Measurements from ENCODE around the gene ZNF3.
"Not testable (repeated sequence)": the region's sequence is repeated elsewhere in the genome, so short reads cannot be mapped to it uniquely, and the experiment has no call there.

ZNF3 gene
- 47.4 to 60.9 reads per million in 2 experiments for total RNA-seq

GRCh38 chr7:100081535-100082102 lies at the start of gene ZNF3:
Gene ZNF3 (minus strand): TSS chr7:100081723. CDS start chr7:100077357, 4,366 bp downstream.
- peak; percentile 95 for DNase-seq (ENCODE audit: low read depth)

- DNase-seq (ENCODE audit: low read depth) = peak; percentile 74
Observed at GRCh38 chr7:100130608-100131453, 49.3 kb upstream of the ZNF3 start.

- not testable (repeated sequence) for DNase-seq (ENCODE audit: low read depth)
Observed at GRCh38 chr7:100130220-100130607, 48.7 kb upstream of the ZNF3 start.

- no peak for DNase-seq (ENCODE audit: low read depth)
Observed at GRCh38 chr7:100128637-100128963, 47.1 kb upstream of the ZNF3 start.

GRCh38 chr7:100127866-100128636 lies 46.5 kb upstream of the ZNF3 start:
- DNase-seq (ENCODE audit: low read depth) = no peak

GRCh38 chr7:100126931-100127865 lies 45.7 kb upstream of the ZNF3 start, which contains the start of gene MBLAC1:
Gene MBLAC1 (plus strand): TSS chr7:100126967. CDS start chr7:100127396, 429 bp downstream.
- peak; percentile 91 for DNase-seq (ENCODE audit: low read depth)

GRCh38 chr7:100126239-100126930 lies 44.9 kb upstream of the ZNF3 start:
- no peak for DNase-seq (ENCODE audit: low read depth)

- DNase-seq (ENCODE audit: low read depth) = no peak
Observed at GRCh38 chr7:100124301-100125230, 43.0 kb upstream of the ZNF3 start.

GRCh38 chr7:100122568-100122967 lies 41.0 kb upstream of the ZNF3 start:
- DNase-seq (ENCODE audit: low read depth) = no peak

- DNase-seq (ENCODE audit: low read depth) = no peak
Observed at GRCh38 chr7:100122067-100122466, 40.5 kb upstream of the ZNF3 start.

- DNase-seq (ENCODE audit: low read depth) = no peak
Observed at GRCh38 chr7:100120733-100121036, 39.2 kb upstream of the ZNF3 start.

- peak; percentile 62 for DNase-seq (ENCODE audit: low read depth)
Observed at GRCh38 chr7:100119970-100120732, 38.6 kb upstream of the ZNF3 start.

GRCh38 chr7:100119072-100119969 lies 37.8 kb upstream of the ZNF3 start, which contains the start of the genes CNPY4 and TAF6:
Gene CNPY4 (plus strand): TSS chr7:100119634. CDS start chr7:100119745, 111 bp downstream.
Gene TAF6 (minus strand): TSS chr7:100119358. CDS start chr7:100114209, 5,149 bp downstream.
- DNase-seq (ENCODE audit: low read depth) = peak; percentile 94

- DNase-seq (ENCODE audit: low read depth) = no peak
Observed at GRCh38 chr7:100118388-100119071, 37.0 kb upstream of the ZNF3 start.

- DNase-seq (ENCODE audit: low read depth) = no peak
Observed at GRCh38 chr7:100115026-100115425, 33.5 kb upstream of the ZNF3 start.

GRCh38 chr7:100111914-100112313 lies 30.4 kb upstream of the ZNF3 start:
- DNase-seq (ENCODE audit: low read depth) = no peak

- no peak for DNase-seq (ENCODE audit: low read depth)
Observed at GRCh38 chr7:100111156-100111555, 29.6 kb upstream of the ZNF3 start.
